ENCODE measurements around the gene DEPDC5.

The DEPDC5 gene

DNA sequence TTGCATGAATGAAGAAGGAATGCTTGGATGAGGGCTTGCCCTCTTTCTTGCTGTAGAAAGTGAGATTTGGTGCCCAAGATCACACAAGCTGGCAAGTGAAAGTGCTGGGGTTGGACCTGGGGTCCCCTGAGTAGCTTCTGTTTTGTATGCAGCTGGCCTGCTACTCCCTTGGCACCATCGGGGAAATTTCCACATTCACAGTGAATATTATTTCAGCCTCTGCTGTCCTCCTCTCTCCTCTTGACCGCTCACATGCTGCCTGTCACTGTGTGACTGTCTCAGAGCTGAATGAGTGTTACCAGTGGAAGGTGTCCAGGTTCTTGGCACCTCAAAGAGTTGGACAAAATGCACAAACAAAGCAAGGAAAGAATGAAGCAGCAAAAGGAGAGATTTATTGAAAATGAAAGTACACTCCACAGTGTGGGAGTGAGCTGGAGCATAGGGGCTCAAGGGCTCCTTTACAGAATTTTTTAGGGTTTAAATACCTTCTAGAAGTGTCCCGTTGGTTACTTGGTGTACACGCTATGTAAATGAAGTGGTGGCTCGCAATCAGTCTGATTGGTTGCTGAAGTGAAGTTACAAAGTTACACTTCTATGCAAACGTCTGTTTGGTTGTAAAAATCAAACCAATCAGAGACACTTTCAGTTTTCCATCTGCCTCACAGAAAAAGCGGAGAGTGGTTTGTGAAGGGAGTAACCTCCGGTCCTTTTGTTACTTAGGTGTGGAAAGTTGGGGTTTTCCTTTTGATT, 87.4 kb downstream of the DEPDC5 start:
- Mint-ChIP-seq H3K27me3 (no peaks in the 10 kb centered on the region), H3K36me3 (ENCODE audit: low read depth) (peaks cover 66% of the 10 kb centered on the region), H3K27ac (peak overlapping the region; percentile 49), H3K4me3 (no peak overlapping the region), H3K9me3 (no peaks in the 10 kb centered on the region), H3K4me1 (ENCODE audit: low read depth) (peaks cover 9% of the 10 kb centered on the region)

DNA sequence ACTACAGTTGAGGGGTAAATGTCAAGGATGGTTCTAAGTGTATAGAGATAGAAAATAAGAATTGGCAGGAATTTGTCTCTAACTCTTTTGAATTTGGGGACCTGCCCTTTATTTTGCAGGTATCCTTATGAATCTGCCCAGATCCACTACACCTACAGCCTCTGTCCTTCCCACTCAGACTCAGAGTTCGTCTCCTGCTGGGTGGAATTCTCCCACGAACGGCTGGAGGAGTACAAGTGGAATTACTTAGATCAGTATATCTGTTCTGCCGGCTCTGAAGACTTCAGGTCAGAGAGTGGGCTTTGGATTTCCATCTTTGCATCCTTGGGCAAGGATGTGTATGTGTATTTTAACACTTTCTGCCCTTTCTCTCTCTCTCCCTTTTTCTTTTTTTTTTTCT, 89.7 kb downstream of the DEPDC5 start:
- Mint-ChIP-seq H3K27ac (no peak overlapping the region), H3K4me3 (no peak overlapping the region), H3K4me1 (ENCODE audit: low read depth) (peaks cover 13% of the 10 kb centered on the region), H3K36me3 (ENCODE audit: low read depth) (peaks cover 70% of the 10 kb centered on the region), H3K27me3 (no peaks in the 10 kb centered on the region), H3K9me3 (no peaks in the 10 kb centered on the region)

GRCh38 chr22:31844941-31845340, 91.1 kb downstream of the DEPDC5 start:
- Mint-ChIP-seq H3K27ac (no peak overlapping the region), H3K4me1 (ENCODE audit: low read depth) (peaks cover 13% of the 10 kb centered on the region), H3K9me3 (no peaks in the 10 kb centered on the region), H3K27me3 (no peaks in the 10 kb centered on the region), H3K4me3 (no peak overlapping the region), H3K36me3 (ENCODE audit: low read depth) (peaks cover 68% of the 10 kb centered on the region)

GRCh38 chr22:31846161-31847115, 92.6 kb downstream of the DEPDC5 start:
- Mint-ChIP-seq H3K36me3 (ENCODE audit: low read depth) (peaks cover 66% of the 10 kb centered on the region), H3K27ac (peak overlapping the region; percentile 47), H3K4me1 (ENCODE audit: low read depth) (peaks cover 9% of the 10 kb centered on the region), H3K4me3 (no peak overlapping the region), H3K9me3 (no peaks in the 10 kb centered on the region), H3K27me3 (no peaks in the 10 kb centered on the region)

GRCh38 chr22:31848411-31848810, 94.6 kb downstream of the DEPDC5 start:
- no peak overlapping the region for H3K27ac Mint-ChIP-seq
- H3K4me3 Mint-ChIP-seq = no peak overlapping the region
- H3K27me3 Mint-ChIP-seq = no peaks in the 10 kb centered on the region
- H3K4me1 Mint-ChIP-seq (ENCODE audit: low read depth) = peaks cover 9% of the 10 kb centered on the region
- peaks cover 63% of the 10 kb centered on the region for H3K36me3 Mint-ChIP-seq (ENCODE audit: low read depth)
- H3K9me3 Mint-ChIP-seq = no peaks in the 10 kb centered on the region

- peaks cover 61% of the 10 kb centered on the region for H3K36me3 Mint-ChIP-seq (ENCODE audit: low read depth)
These were observed 96.3 kb downstream of the DEPDC5 start for GRCh38 chr22:31850135-31850534.

GRCh38 chr22:31852691-31853421, 99.0 kb downstream of the DEPDC5 start:
- Mint-ChIP-seq H3K9me3 (no peaks in the 10 kb centered on the region), H3K27me3 (no peaks in the 10 kb centered on the region), H3K36me3 (ENCODE audit: low read depth) (peaks cover 36% of the 10 kb centered on the region), H3K4me3 (no peak overlapping the region), H3K27ac (no peak overlapping the region), H3K4me1 (ENCODE audit: low read depth) (no peaks in the 10 kb centered on the region)

More at GRCh38 chr22:31850135-31850534, 96.3 kb downstream of the DEPDC5 start:
- Mint-ChIP-seq H3K9me3 (no peaks in the 10 kb centered on the region), H3K27ac (no peak overlapping the region), H3K27me3 (no peaks in the 10 kb centered on the region), H3K4me3 (no peak overlapping the region), H3K4me1 (ENCODE audit: low read depth) (peaks cover 9% of the 10 kb centered on the region)

DNA sequence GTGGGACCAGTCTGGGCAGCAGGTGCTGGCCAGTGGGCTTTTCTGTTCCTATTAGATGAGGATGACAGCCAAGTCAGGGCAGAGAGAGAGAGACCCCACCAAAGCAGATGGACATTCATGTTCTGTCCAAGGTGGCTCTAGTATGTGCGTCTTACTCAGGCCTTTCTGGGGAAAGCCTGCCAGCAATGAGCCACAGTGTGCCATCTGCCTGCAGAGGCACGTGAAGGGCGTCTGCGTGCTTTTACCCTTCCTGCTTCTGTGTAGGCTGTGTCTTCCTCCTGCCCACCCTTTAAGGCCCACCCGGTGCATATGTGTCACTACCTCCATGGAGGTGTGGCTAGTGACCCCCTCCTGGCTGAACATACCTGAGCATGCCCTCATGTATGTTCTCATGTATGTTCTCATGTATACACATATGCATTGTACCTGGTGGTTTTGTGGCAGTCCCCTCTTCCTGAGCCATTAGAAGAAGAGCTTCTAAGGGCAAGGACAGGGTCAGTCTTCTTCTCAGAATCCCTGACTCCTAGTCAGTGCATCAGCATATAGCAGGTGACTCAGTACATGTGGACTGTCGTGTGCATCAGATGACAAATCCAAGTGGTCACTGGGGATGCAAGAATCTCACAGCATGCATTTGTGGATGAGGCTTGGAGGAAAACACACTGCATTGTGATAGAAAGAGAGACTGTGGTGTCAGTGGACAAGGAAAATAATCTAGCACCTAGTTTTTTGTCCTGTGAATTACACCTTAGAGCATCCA, 100.1 kb downstream of the DEPDC5 start:
- Mint-ChIP-seq H3K27ac (no peak overlapping the region), H3K36me3 (ENCODE audit: low read depth) (peaks cover 31% of the 10 kb centered on the region), H3K4me1 (ENCODE audit: low read depth) (no peaks in the 10 kb centered on the region), H3K9me3 (no peaks in the 10 kb centered on the region), H3K4me3 (no peak overlapping the region), H3K27me3 (no peaks in the 10 kb centered on the region)

DNA sequence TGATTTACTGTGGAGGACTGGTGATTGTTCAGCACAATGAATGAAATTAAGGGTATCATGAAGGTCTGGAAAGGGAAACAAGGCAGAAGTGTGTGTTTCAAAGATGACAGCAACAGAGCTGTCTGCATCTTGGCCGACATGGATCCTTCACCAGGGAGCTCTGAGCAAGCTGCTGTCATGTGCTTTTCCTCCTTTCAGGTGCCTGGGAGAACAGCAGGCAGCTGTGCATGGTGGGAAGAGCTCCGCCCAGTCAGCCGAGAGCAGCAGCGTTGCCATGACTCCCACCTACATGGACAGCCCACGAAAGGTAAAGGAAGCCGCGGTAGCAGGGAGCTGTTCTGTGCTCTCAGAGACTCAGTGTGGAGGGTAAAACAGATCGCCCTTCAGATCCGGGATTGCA, 103.4 kb downstream of the DEPDC5 start:
- peaks cover 25% of the 10 kb centered on the region for H3K36me3 Mint-ChIP-seq (ENCODE audit: low read depth)
- no peak overlapping the region for H3K27ac Mint-ChIP-seq
- no peak overlapping the region for H3K4me3 Mint-ChIP-seq
- H3K4me1 Mint-ChIP-seq (ENCODE audit: low read depth) = peaks cover 7% of the 10 kb centered on the region
- H3K27me3 Mint-ChIP-seq = no peaks in the 10 kb centered on the region
- no peaks in the 10 kb centered on the region for H3K9me3 Mint-ChIP-seq

GRCh38 chr22:31861226-31861840, 107.5 kb downstream of the DEPDC5 start:
- no peak overlapping the region for H3K4me3 Mint-ChIP-seq
- H3K4me1 Mint-ChIP-seq (ENCODE audit: low read depth) = peaks cover 7% of the 10 kb centered on the region
- H3K36me3 Mint-ChIP-seq (ENCODE audit: low read depth) = peaks cover 8% of the 10 kb centered on the region
- H3K9me3 Mint-ChIP-seq = no peaks in the 10 kb centered on the region
- peak overlapping the region; percentile 68 for H3K27ac Mint-ChIP-seq
- H3K27me3 Mint-ChIP-seq = no peaks in the 10 kb centered on the region

DNA sequence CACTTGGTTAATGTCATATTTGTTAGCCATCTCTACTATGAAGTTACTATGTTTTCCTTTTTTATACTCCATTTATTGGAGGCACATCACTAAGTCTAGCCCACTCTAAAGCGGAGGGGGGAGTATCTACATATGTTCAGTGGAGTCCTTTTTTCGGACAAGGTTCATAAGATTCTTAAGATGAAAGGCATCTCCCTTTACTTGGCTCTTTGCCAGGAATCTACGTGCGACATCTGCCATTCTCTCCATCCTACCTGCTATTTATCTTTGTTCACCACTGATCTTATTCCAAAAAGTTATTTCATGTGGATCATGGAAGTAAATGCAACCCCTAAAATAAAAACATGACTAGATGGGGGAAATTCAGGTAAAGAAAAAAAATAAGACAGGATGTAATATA, 113.1 kb downstream of the DEPDC5 start:
- H3K9me3 Mint-ChIP-seq = no peaks in the 10 kb centered on the region
- no peak overlapping the region for H3K27ac Mint-ChIP-seq
- no peak overlapping the region for H3K4me3 Mint-ChIP-seq
- peaks cover 30% of the 10 kb centered on the region for H3K36me3 Mint-ChIP-seq (ENCODE audit: low read depth)
- no peaks in the 10 kb centered on the region for H3K4me1 Mint-ChIP-seq (ENCODE audit: low read depth)
- H3K27me3 Mint-ChIP-seq = no peaks in the 10 kb centered on the region

GRCh38 chr22:31867386-31868153, 113.8 kb downstream of the DEPDC5 start:
- Mint-ChIP-seq H3K4me1 (ENCODE audit: low read depth) (no peaks in the 10 kb centered on the region), H3K36me3 (ENCODE audit: low read depth) (peaks cover 30% of the 10 kb centered on the region), H3K27ac (no peak overlapping the region), H3K9me3 (no peaks in the 10 kb centered on the region), H3K27me3 (no peaks in the 10 kb centered on the region), H3K4me3 (no peak overlapping the region)

DNA sequence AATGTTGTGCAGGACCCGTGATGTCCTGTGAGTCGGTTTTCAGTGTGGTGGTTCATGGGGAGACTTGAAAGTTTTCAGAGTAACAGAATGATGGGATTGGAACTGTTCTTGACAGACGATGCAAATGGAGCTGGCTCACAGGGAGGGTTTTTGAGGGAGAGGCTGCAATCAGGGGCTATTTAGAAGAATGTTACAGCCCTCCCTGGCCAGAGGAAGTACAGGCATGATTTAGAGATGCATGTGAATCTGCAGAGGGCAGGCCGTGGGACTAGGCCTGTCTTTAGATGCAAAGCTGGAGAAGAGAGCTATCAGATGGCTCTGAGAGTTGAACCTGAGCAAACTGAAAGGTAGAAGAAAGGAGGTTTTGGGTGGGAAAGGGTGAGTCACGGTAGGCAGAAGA, 115.9 kb downstream of the DEPDC5 start:
- Mint-ChIP-seq H3K36me3 (ENCODE audit: low read depth) (peaks cover 47% of the 10 kb centered on the region), H3K27ac (no peak overlapping the region)

More for the DNA sequence above, 115.9 kb downstream of the DEPDC5 start:
- no peaks in the 10 kb centered on the region for H3K9me3 Mint-ChIP-seq
- H3K27me3 Mint-ChIP-seq = no peaks in the 10 kb centered on the region
- no peak overlapping the region for H3K4me3 Mint-ChIP-seq
- no peaks in the 10 kb centered on the region for H3K4me1 Mint-ChIP-seq (ENCODE audit: low read depth)
